Measurements from ENCODE around the gene ZNF280B.
"Not testable (repeated sequence)": the region's sequence is repeated elsewhere in the genome, so short reads cannot be mapped to it uniquely, and the experiment has no call there.

The ZNF280B gene

DNA sequence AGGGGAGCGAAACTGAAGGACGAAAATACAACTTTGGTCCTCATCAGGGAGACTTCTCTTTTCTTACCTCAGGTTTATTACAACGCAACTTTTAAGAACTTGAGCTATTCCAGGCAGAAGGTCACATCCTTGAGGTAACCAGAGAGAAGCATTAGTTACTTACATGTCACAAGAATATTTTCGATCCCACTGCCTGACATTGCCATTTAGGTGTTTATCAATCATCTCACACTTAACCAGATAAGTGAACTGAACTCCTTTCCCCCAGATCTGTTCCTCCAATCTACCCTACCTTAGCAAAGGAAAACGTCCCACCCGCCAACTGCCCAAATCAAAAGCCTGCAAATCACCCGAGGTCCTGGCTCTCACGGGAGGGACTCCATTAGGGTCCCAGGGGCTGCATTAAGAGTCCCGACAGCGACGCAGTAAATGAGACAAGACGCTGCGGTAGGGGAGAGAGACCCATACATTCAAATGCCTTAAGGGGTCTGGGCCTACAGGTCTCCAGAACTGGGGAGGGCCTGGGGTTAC is 734 bp downstream of the ZNF280B start:
- no peak for DNase-seq (ENCODE audit: low read depth)

- no peak for DNase-seq (ENCODE audit: low read depth)
These were observed 1.8 kb downstream of the ZNF280B start for GRCh38 chr22:22506736-22507135.

DNA sequence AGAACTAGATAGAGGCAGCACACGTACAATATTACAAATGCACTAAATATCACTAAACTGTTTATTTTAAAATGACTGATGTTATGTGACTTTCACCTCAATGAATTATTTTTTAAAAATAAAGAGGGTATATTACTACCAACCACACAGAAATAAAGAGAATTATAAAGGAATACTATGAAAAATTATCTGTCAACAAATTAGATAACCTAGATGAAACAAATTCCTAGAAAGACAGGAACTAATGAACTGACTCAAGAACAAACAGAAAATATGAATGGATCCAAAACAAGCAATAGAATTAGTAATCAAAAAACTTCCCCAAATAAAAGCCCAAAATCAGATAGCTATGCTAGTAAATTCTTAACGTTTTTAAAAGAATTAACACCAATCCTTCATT is 10.3 kb downstream of the ZNF280B start:
- DNase-seq (ENCODE audit: low read depth), result no peak

DNA sequence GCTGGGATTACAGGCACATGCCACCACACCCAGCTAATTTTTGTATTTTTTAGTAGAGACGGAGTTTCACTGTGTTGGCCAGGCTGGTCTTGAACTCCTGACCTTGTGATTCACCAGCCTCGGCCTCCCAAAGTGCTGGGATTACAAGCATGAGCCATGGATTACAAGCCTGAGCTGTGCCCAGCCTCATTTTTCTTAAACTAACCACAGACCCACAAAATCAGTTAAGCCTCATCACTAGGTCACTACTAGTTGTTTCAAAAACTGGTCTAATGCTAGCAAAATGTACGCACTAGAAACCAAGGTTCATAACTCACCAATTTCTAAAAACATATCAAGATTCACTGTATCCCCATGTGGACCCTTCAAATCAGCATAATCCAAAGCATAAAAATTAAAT is 17.0 kb downstream of the ZNF280B start:
- not testable (repeated sequence) for DNase-seq (ENCODE audit: low read depth)

DNA sequence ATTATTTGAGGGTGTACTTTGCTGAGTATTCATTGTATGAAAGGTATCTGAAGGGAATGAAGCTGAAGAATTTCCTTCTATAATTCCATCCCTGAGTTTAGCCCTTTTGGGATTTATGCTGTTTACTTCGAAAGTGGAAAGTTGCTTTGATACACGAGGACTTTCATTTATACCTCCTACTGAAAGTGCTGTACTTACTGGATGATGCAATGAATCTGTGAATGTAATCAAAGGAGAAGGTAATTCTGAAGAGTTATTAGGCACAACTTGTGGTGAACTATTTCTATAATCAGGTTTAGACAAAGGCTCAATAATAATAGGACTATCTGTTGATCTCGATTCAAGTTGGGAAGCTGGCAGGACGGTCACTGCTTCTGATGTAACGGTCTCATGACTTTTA is 19.8 kb downstream of the ZNF280B start:
- DNase-seq (ENCODE audit: low read depth), result no peak

GRCh38 chr22:22487869-22488597 is 20.5 kb downstream of the ZNF280B start:
- no peak for DNase-seq (ENCODE audit: low read depth)

GRCh38 chr22:22487059-22487458 is 21.5 kb downstream of the ZNF280B start:
- no peak for DNase-seq (ENCODE audit: low read depth)

DNA sequence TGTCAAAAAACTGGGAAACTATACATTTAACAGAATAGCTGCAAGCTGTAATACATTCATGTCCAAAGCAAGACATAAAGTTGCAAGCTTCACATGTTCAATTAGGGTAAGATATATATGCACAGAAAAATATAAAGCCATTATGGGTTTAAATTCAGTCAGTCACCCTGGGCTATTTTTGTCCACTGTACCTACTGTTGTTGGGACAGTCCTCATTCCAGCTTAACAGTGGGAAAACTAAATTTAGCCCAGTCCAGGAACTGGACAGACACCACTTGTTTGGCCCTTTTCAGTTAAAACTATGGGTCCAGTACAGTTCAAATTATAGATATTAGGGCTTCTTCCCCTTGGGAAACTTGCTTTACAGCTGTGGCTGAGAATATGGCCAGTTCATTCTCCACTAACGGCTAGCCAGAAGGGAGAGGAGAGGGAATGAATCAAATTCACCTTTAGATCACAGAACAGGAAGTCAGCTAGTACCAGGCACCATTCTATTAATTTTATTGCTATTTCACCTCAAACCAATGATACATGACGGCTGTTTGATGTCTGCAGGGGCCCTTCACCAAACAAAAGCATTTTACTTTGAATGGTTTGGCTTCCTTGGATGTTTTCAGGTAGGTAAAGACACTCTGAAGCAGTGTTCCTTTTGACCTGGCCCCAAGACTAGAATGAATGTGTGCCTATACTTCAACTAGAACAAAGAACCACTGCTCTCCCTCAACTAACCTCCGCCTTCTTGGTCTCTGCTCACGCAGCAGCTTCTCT is 22.2 kb downstream of the ZNF280B start:
- no peak for DNase-seq (ENCODE audit: low read depth)

- no peak for DNase-seq (ENCODE audit: low read depth)
These were observed 23.0 kb downstream of the ZNF280B start for GRCh38 chr22:22485524-22485923.

DNA sequence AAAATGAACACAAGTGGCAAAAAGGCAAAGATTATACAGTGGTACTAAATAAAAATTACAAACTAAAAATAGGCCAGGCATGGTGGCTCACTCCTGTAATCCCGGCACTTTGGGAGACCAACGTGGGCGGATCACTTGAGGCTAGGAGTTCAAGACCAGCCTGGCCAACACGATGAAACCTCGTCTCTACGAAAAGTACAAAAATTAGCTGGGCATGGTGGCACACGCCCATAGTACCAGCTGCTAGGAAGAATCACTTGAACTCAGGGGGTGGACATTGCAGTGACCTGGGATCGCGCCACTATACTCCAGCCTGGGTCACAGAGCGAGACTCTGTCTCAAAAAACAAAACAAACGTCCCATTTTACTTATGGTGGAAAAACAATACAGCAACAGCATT is 24.5 kb downstream of the ZNF280B start:
- DNase-seq (ENCODE audit: low read depth), result no peak

DNA sequence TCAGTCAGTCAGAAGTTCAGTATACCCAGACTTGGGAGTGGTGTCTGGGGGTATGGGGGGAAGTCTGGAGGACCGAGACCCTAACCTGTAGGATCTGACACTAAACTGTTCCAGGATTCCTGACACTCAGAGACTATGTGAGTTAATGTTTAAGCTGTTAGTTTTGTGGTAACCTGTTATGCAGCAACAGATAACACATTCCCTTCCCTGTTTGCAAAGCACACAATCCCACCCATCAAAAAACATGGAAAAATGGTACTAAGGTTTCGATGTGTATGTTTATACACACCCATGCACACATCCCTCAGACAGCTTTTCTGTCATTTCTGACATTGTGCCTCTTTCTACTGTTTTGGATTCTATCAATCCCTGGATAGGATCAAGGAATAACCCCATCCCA is 27.6 kb downstream of the ZNF280B start:
- no peak for DNase-seq (ENCODE audit: low read depth)

GRCh38 chr22:22479999-22480532 is 28.5 kb downstream of the ZNF280B start:
- no peak for DNase-seq (ENCODE audit: low read depth)

DNA sequence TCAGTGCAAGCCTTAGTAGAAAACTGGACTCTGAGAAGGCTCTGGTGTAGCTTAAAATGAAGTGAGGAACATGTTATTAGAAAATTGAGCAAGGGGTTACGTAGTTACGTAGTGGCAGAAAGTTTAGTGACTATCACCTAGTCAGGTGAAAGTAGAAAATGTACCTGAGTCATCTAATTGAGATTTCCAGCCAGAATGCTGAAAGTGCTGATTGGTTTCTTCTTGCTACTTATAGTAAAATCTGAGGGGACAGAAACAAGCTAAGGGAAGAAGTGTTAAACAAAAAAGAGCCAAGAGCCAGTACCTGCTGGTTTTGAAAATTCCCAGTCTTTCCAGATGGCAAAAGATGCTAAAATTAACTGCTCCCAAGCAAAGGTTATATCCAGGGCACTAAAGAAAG is 29.4 kb downstream of the ZNF280B start:
- no peak for DNase-seq (ENCODE audit: low read depth)

DNA sequence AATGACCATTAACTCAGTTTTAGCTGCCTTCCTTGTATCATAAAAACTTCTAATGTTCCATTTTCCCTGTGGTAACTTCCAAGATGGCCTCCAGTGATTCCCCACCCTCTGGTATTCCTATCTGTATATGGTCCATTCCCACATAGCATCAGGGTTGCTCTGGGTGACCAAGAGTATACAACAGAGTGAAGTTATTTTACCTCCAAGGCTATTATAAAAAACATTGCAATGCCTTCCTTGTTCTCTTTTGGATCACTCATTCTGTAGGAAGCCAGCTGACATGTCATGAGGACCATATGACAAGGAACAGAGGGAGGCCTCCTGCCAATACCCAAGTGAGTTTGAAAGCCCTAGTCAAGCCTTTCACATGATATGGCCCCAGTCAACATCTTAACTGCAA is 30.1 kb downstream of the ZNF280B start:
- no peak for DNase-seq (ENCODE audit: low read depth)

DNA sequence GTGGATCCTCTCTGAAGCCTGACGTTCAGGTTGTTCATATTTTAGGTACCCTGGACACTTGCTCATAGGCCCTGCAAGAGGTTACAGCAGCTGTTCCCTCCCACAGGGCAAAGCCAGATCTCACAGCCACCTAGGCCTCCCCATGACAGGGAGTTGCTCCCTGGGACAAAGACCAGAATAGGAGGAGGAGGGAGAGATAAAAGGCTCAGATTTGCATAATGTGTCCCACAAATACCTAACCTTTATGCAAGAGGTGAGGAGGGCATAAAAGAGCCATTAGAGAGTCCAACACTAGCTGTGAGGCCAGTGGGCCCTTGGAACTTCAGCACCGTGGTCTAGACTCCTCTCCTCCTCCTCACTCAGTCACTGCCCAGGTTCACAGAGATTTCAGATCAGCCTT is 33.8 kb downstream of the ZNF280B start:
- no peak for DNase-seq (ENCODE audit: low read depth)

DNA sequence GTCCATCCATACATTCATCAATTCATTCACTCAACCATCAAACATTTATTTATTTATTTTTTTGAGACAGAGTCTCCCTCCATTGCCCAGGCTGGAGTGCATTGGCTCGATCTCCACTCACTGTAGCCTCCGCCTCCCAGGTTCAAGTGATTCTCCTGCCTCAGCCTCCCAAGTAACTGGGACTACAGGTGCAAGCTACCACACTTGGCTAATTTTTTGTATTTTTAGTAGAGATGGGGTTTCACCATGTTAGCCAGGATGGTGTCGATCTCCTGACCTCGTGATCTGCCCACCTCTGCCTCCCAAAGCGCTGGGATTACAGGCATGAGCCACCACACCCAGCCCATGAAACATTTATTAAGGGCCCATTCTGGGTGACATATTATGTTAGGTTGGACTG is 37.4 kb downstream of the ZNF280B start:
- DNase-seq (ENCODE audit: low read depth), result not testable (repeated sequence)

DNA sequence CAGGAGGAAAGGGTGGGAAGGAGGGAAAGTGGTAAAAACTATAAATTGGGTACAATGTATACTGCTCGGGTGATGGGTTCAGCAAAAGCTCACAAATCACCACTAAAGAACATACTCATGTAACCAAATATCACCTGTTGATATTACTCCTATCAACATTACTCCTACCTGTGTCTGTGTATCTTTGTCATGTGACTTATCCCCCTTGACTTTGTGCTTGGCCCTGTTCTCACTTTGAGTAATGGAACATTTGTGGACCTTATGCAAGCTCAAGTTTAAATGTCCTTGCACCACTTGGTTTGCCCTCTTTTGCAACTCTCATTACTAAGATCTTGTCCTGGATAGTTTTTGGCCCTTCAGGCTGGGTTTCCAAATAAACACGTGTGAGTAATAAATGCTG is 39.0 kb downstream of the ZNF280B start:
- no peak for DNase-seq (ENCODE audit: low read depth)

DNA sequence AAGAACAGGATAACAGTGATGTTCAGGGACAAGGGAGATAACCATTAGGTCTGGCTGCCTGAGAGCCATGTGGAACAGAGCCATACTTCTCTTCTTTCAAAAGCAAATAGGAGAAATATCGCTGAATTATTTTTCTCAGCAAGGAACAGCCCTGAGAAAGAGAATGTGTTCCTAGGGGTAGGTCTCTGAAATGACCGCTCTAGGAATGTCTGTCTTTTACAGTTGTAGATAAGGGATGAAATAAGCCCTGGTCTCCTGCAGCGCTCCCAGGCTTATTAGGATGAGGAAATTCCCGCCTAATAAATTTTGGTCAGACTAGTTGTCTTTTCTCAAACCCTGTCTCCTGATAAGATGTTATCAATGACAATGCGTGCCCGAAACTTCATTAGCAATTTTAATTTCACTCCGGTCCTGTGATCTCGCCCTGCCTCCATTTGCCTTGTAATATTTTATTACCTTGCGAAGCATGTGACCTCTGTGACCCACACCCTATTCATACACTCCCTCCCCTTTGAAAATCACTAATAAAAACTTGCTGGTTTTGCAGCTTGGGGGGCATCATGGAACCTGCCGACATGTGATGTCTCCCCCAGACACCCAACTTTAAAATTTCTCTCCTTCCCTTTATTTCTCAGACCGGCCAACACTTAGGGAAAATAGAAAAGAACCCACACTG is 39.6 kb downstream of the ZNF280B start:
- DNase-seq (ENCODE audit: low read depth), result not testable (repeated sequence)

- DNase-seq (ENCODE audit: low read depth), result no peak
These were observed 41.4 kb downstream of the ZNF280B start for GRCh38 chr22:22467112-22467511.

- DNase-seq (ENCODE audit: low read depth), result no peak
These were observed 42.8 kb downstream of the ZNF280B start for GRCh38 chr22:22465782-22466181.

DNA sequence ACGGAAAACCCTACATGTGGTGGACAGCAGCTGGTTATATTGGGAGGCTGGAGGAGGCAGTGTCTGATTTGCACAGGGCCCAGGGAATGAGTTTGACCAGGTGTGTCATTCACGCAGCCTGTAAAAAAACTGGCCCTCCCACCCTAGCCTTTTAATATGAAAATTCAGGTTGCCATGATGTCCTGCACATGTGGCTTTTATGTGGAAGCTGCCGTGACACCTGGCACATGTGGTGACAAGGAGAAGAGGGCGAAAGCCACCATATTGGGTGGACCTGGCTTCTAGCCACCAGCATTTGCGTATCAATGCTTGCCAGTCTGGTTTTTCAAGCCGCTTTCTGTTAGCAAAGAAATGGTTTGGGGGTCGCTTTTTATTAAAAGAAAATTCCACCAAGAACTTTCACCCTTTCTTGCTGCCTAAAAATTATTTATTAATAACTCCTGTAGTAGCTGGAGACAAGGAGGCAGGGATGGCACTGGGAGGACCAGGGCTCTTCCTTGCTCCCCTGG is 43.4 kb downstream of the ZNF280B start:
- DNase-seq (ENCODE audit: low read depth), result no peak

DNA sequence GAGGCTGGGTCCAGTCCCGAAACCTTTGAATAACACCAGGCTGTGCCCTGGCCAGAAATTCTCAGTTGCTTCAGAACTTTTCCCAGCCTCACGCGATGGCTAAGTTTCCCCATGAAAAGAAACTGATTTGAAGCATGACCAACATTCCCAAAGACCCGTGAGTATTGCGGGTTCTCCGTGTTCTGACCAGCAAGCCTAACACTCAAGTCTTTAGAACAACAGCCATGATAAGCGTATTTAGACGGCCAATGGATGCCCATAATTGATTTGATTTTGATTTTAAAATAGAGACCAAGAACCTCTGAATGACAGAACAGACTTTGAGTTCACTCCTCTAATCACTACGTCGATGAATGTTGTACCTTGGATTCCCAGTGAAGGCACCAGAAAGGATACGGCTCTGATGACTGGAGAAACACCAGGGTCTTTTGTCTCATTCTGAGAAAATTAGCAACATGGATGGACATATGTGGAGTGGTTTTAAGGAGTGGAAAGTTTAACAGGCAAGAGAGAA is 43.9 kb downstream of the ZNF280B start:
- no peak for DNase-seq (ENCODE audit: low read depth)
